GM21447 (cell line): ENCODE results near the gene DUSP11.
"Not testable (repeated sequence)": the region's sequence is repeated elsewhere in the genome, so short reads cannot be mapped to it uniquely, and the experiment has no call there.

Experiments used
- ATAC-seq: cut with Tn5 transposase; IDR thresholded peaks from one replicate; pipeline ENCODE4 v1.9.1; 2021; ENCODE audit not compliant: unreplicated experiment

The DUSP11 gene

DNA sequence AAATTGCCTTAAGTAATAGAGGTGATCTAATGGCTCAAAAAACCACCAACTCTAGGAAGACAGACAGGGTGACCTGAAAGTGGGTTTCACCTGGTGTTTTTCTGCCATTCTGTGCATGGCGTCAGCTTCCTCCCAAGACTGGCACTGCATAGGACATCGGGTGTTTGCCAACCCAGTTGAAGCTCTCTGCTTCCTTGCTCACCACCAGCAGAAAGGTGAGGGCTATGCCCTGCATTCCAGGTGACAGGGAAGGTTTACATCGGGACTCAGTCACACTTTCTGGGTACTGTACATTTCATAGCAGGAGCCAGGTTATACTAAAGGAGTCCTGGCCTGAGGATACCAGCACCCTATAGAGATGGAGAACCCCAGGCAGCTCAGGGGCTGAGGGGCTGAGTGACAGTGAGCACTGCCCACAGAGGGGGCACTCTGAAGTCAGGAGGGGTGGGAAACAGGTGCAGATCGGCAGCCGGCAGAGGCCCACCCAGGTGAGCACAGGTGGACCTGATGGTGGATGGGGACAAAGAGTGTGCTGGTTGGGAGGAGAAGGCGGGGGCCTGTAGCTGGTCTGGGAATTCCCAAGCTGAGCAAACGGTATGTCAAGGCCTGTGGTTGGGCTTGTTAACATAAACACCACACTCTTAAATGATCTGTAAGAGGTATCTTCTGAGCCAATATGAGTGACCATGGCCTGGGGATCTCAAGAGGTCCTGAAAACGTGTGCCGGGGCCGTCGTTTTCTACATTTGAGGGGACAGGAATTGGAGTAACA, 60.9 kb downstream of the DUSP11 start:
- no peak for ATAC-seq

DNA sequence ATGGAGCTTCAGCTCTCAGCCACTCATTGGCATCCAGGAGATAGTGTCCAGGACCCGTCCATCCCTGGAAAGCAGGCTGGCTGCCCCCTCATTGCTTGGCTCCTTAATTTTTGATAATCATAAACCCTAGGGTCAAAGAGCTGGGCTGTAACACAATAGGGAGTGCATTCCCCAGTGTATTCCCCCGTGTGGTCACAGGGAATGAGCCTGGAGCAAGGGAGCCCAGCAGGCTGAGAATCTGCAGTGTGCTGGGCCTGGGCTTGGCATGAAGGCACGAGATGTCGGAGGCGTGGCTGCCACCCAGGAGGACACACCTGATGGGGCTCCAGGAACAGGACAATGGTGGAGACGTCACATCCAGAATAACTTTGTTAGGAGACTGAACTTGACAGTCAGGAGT, 61.5 kb downstream of the DUSP11 start:
- ATAC-seq, result no peak

- not testable (repeated sequence) for ATAC-seq
Measured at GRCh38 chr2:73717695-73718094, 62.2 kb downstream of the DUSP11 start.

DNA sequence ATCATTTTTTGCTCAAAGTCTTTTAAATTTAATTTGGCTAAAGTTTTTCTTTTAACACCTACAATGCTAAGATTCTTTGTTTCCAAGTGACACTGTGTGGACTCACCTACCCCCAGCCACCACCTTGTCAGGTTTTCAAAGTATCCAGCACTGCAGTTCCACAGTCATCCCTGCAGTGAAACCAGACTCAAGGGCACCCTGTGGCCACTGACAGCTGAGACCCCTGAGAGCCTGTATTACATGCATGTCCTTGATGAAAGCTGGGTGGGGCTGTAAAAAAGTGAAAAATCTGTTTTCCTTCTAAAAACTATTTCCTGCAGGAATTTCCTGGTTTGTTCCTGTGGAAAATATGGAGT, 62.7 kb downstream of the DUSP11 start:
- no peak for ATAC-seq

DNA sequence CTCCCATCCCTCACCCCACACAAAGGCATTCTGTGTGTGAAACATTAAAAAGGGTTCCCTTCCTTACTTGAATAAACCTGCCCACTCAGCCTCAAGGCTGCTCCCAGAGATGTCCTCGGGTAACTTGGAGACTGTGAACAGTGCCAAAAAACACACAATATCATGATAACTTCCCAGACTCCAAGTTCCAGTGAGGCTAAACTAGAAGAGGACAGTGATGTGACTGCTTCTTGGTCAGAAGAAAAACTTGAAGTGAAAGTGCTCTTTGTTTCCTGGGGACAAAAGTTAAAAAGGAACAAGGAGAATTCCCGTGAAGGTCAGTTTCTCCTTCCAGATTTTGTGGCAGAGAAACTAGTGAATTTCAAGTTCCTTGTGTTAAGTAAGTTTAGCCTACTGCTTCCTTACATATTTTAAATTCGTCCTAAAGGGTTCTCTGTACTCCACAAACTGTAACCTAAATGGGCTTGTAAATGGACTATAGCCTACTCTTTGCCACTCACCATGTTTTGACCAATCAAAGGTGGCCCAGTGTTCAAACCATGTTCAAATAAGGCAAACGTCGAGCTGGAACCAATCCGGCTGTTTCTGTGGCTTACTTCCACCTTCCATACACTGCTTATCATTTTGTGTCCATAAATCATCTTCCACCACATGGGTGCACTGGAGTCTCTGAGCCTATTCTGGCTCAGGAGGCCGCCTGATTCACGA, 63.2 kb downstream of the DUSP11 start:
- ATAC-seq, result no peak

DNA sequence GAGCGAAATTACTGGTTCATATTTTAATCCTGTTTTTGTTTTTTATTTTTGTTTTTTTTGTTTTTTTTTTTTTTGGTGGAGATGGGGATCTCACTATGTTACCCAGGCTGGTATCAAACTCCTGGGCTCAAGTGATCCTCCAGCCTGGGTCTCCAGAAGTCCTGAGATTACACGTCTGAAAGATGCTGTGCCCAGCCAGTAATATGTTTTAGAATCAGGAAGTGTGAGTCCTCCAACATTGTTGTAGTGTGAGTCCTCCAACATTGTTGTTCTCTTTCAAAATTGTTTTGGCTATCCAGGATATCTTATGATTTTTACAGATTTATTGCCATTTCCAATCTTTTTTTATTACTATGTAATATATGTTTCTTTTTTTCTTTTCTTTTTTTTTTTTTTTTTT, 65.8 kb downstream of the DUSP11 start:
- no peak for ATAC-seq
